H9 (cell line): ENCODE data around the gene RAB5A. TPM values are rescaled to one million over a fixed set of nuclear protein-coding genes. Genes with fewer than 3 reads are reported as not detected.

Experiments used
- DNase-seq: peaks from one replicate; pipeline ENCODE4 v3.0.0-alpha.2; 2017
- H2AFZ ChIP-seq: one replicate; pipeline ENCODE4 v1.6.1; 2013; ENCODE audit warnings: mild to moderate bottlenecking, low read length, control low read depth, moderate library complexity
- H2AK5ac ChIP-seq: 2 replicates; pipeline ENCODE4 v1.6.1; 2013; ENCODE audit warnings: low read length, control low read depth, mixed read lengths; ENCODE audit not compliant: insufficient read length
- H2BK120ac ChIP-seq: one replicate; pipeline ENCODE4 v1.6.1; 2013; ENCODE audit warnings: low read depth, mild to moderate bottlenecking, low read length, control low read depth, inconsistent platforms; ENCODE audit not compliant: poor library complexity, severe bottlenecking
- H2BK12ac ChIP-seq: 2 replicates; pipeline ENCODE4 v1.6.1; 2013; ENCODE audit warnings: low read length, control low read depth, mixed read lengths, low read depth; ENCODE audit not compliant: insufficient read length
- H2BK15ac ChIP-seq: 2 replicates; pipeline ENCODE4 v1.6.1; 2013; ENCODE audit warnings: low read depth, low read length, control low read depth
- H2BK20ac ChIP-seq: one replicate; pipeline ENCODE4 v1.6.1; 2013; ENCODE audit warnings: low read depth, mild to moderate bottlenecking, low read length, control low read depth, inconsistent platforms; ENCODE audit not compliant: poor library complexity, severe bottlenecking
- H2BK5ac ChIP-seq: 2 replicates; pipeline ENCODE4 v1.6.1; 2013; ENCODE audit warnings: low read length, control low read depth, mixed read lengths; ENCODE audit not compliant: insufficient read length
- H3K14ac ChIP-seq: 2 replicates; pipeline ENCODE4 v1.6.1; 2013; ENCODE audit warnings: low read length, control low read depth; ENCODE audit not compliant: insufficient read depth
- H3K18ac ChIP-seq: 2 replicates; pipeline ENCODE4 v1.6.1; 2013; ENCODE audit warnings: low read depth, mild to moderate bottlenecking, mixed read lengths, low read length, control low read depth; ENCODE audit not compliant: insufficient read length
- H3K23ac ChIP-seq: 2 replicates; pipeline ENCODE4 v1.6.1; 2013; ENCODE audit warnings: low read length, control low read depth, mixed read lengths, low read depth; ENCODE audit not compliant: insufficient read length
- H3K23me2 ChIP-seq: 2 replicates; pipeline ENCODE4 v1.6.1; 2013; ENCODE audit warnings: low read depth, mild to moderate bottlenecking, mixed read lengths, low read length, control low read depth; ENCODE audit not compliant: insufficient read length, poor library complexity, severe bottlenecking
- H3K27ac ChIP-seq: 2 replicates; pipeline ENCODE4 v1.5.1; 2013; ENCODE audit warnings: low read length, control low read depth, mixed read lengths, low read depth; ENCODE audit not compliant: insufficient read length
- H3K27me3 ChIP-seq: 2 replicates; pipeline ENCODE4 v1.6.1; 2013; ENCODE audit warnings: low read length, control low read depth, inconsistent platforms; ENCODE audit not compliant: insufficient read depth
- H3K4ac ChIP-seq: 2 replicates; pipeline ENCODE4 v1.6.1; 2013; ENCODE audit warnings: low read depth, mild to moderate bottlenecking, control low read depth, inconsistent platforms, low read length, moderate library complexity
- H3K4me1 ChIP-seq: 2 replicates; pipeline ENCODE4 v1.6.1; 2013; ENCODE audit warnings: low read length, control low read depth, inconsistent platforms; ENCODE audit not compliant: insufficient read depth
- H3K4me2 ChIP-seq: 2 replicates; pipeline ENCODE4 v1.6.1; 2013; ENCODE audit warnings: low read length, control low read depth, mixed read lengths; ENCODE audit not compliant: insufficient read length, insufficient read depth
- H3K56ac ChIP-seq: 2 replicates; pipeline ENCODE4 v1.6.1; 2013; ENCODE audit warnings: low read depth, mild to moderate bottlenecking, mixed read lengths, low read length, control low read depth; ENCODE audit not compliant: insufficient read length
- H3K79me1 ChIP-seq: 2 replicates; pipeline ENCODE4 v1.6.1; 2013; ENCODE audit warnings: low read depth, mild to moderate bottlenecking, moderate library complexity, low read length, control low read depth, inconsistent platforms; ENCODE audit not compliant: insufficient read depth, poor library complexity, severe bottlenecking
- H3K79me2 ChIP-seq: 2 replicates; pipeline ENCODE4 v1.6.1; 2013; ENCODE audit warnings: low read length, control low read depth, inconsistent platforms; ENCODE audit not compliant: insufficient read depth
- H3K9ac ChIP-seq: 2 replicates; pipeline ENCODE4 v1.6.1; 2013; ENCODE audit warnings: low read length, control low read depth, mixed read lengths; ENCODE audit not compliant: insufficient read length; ENCODE audit errors: extremely low read depth
- H3K9me3 ChIP-seq: one replicate; pipeline ENCODE4 v1.6.1; 2013; ENCODE audit warnings: low read depth, low read length, inconsistent platforms; ENCODE audit not compliant: control insufficient read depth
- H3T11ph ChIP-seq: one replicate; pipeline ENCODE4 v1.6.1; 2013; ENCODE audit warnings: mild to moderate bottlenecking, low read length, control low read depth, inconsistent platforms
- H4K20me1 ChIP-seq: one replicate; pipeline ENCODE4 v1.6.1; 2013; ENCODE audit not compliant: control insufficient read depth, insufficient read length, insufficient read depth
- H4K5ac ChIP-seq: 2 replicates; pipeline ENCODE4 v1.6.1; 2013; ENCODE audit warnings: low read depth, mild to moderate bottlenecking, mixed read lengths, low read length, control low read depth; ENCODE audit not compliant: insufficient read length
- H4K8ac ChIP-seq: replicated peaks from 2 replicates; pipeline ENCODE4 v1.6.1; 2013; ENCODE audit warnings: low read length, control low read depth, mixed read lengths, low read depth; ENCODE audit not compliant: insufficient read length
- H4K91ac ChIP-seq: 2 replicates; pipeline ENCODE4 v1.6.1; 2013; ENCODE audit warnings: low read depth, mild to moderate bottlenecking, moderate library complexity, mixed read lengths, low read length, control low read depth; ENCODE audit not compliant: insufficient read length
- H3K27ac Mint-ChIP-seq, 3 experiments: 2 replicates in 2 of 3; 3 replicates in 1 of 3; pipeline ENCODE4 v1.8.0; 2020 to 2021; ENCODE audit warnings: mixed read lengths in 3 of 3, mild to moderate bottlenecking in 1 of 3, moderate library complexity in 1 of 3
- H3K27me3 Mint-ChIP-seq: 2 replicates; pipeline ENCODE4 v1.8.0; 2021; ENCODE audit warnings: low read depth, mild to moderate bottlenecking, moderate library complexity, mixed read lengths
- H3K36me3 Mint-ChIP-seq, 3 experiments: 2 replicates in 2 of 3; 3 replicates in 1 of 3; pipeline ENCODE4 v1.8.0; 2020 to 2021; ENCODE audit warnings: low read depth in 3 of 3, mixed read lengths in 3 of 3; ENCODE audit not compliant: insufficient read depth in 1 of 3
- H3K4me1 Mint-ChIP-seq, 2 experiments: 2 replicates each; pipeline ENCODE4 v1.8.0; 2020; ENCODE audit warnings: mixed read lengths in 2 of 2
- H3K4me3 Mint-ChIP-seq, 2 experiments: 2 replicates in 1 of 2; 3 replicates in 1 of 2; pipeline ENCODE4 v1.8.0; 2020 to 2021; ENCODE audit warnings: mild to moderate bottlenecking in 2 of 2, mixed read lengths in 2 of 2, moderate library complexity in 1 of 2
- H3K9me3 Mint-ChIP-seq, 2 experiments: 2 replicates in 1 of 2; 3 replicates in 1 of 2; pipeline ENCODE4 v1.8.0; 2020; ENCODE audit warnings: mild to moderate bottlenecking in 2 of 2, mixed read lengths in 2 of 2, moderate library complexity in 1 of 2
- whole genome bisulfite sequencing: extraction: QIAGEN DNeasy Blood & Tissue Kit; methylation state at CpG from one replicate; pipeline ENCODE4 v1.1.7; 2013; ENCODE audit warnings: missing lambda C conversion rate, low lambda C conversion rate, mixed read lengths; ENCODE audit not compliant: insufficient read length; ENCODE audit errors: extremely low coverage; 5-methylcytosine and 5-hydroxymethylcytosine counted together
- total RNA-seq: library from RNA; stranded (reverse); gene quantifications from 2 replicates; pipeline ENCODE4 v1.2.1, GENCODE V29; 2021
- TF ChIP-seq, protein P1 (sequence below): fragments of 200-600 bp; sonication (generic); conservative IDR thresholded peaks from 3 replicates; pipeline ENCODE4 v1.8.0; 2021; ENCODE audit warnings: antibody characterized with exemption, mild to moderate bottlenecking

RAB5A gene
- total RNA-seq, 1 experiment from 2014 or later = 84.8 TPM

DNA sequence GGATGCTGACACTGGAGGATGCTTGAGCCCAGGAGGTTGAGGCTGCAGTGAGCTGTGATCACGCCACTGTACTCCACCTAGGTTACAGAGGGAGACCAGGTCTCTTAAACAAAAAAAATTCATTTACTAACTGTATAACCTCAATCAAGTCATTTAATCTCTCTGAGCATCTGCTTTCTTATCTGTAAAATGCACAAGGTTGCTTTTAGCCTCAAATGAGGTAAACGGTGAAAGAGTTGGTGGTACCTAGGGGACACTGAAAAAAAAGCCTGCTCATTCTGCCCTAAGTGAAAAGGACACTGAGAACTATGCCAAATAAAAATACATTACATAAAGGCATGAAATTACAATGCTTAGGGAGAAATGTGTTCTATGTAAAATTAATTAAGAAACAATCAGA is 61.7 kb downstream of the RAB5A start:
- no peak for DNase-seq
- no peak overlapping the region for H3K18ac ChIP-seq
- H3K4me1 Mint-ChIP-seq = no peaks in the 10 kb centered on the region
- H3K36me3 Mint-ChIP-seq = no peaks in the 10 kb centered on the region
- H3K27me3 Mint-ChIP-seq = no peaks in the 10 kb centered on the region
- H3K56ac ChIP-seq = no peak overlapping the region
- WGBS = no CpG with 5 or more reads among the region's 2 CpGs
- H3K23me2 ChIP-seq = no peaks in the 10 kb centered on the region
- H4K8ac ChIP-seq = no peak overlapping the region
- H3K9me3 ChIP-seq = no peaks in the 10 kb centered on the region
- no peak overlapping the region for H3K27ac ChIP-seq
- no peak overlapping the region for H3K4ac ChIP-seq
- no peaks in the 10 kb centered on the region for H3K79me2 ChIP-seq
- H3K4me2 ChIP-seq = no peak overlapping the region
- no peaks in the 10 kb centered on the region for H3K4me1 ChIP-seq
- no peak overlapping the region for H3K14ac ChIP-seq
- H3K27ac Mint-ChIP-seq = no peak overlapping the region
- no peaks in the 10 kb centered on the region for H3K9me3 Mint-ChIP-seq
- no peak overlapping the region for H2BK12ac ChIP-seq
- H3K23ac ChIP-seq = no peak overlapping the region
- no peaks in the 10 kb centered on the region for H4K20me1 ChIP-seq
- H3K4me3 Mint-ChIP-seq = no peak overlapping the region
- H3K9ac ChIP-seq = no peak overlapping the region
- no peak overlapping the region for H2BK15ac ChIP-seq
- H2BK5ac ChIP-seq = no peak overlapping the region
- H2BK120ac ChIP-seq = no peak overlapping the region
- no peak overlapping the region for H2AK5ac ChIP-seq
- no peak overlapping the region for H2BK20ac ChIP-seq
- no peak overlapping the region for H4K5ac ChIP-seq
- no peaks in the 10 kb centered on the region for H3K27me3 ChIP-seq
- TF ChIP-seq, protein P1, sequence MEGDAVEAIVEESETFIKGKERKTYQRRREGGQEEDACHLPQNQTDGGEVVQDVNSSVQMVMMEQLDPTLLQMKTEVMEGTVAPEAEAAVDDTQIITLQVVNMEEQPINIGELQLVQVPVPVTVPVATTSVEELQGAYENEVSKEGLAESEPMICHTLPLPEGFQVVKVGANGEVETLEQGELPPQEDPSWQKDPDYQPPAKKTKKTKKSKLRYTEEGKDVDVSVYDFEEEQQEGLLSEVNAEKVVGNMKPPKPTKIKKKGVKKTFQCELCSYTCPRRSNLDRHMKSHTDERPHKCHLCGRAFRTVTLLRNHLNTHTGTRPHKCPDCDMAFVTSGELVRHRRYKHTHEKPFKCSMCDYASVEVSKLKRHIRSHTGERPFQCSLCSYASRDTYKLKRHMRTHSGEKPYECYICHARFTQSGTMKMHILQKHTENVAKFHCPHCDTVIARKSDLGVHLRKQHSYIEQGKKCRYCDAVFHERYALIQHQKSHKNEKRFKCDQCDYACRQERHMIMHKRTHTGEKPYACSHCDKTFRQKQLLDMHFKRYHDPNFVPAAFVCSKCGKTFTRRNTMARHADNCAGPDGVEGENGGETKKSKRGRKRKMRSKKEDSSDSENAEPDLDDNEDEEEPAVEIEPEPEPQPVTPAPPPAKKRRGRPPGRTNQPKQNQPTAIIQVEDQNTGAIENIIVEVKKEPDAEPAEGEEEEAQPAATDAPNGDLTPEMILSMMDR = no peak
- no peak overlapping the region for H3T11ph ChIP-seq
- H3K79me1 ChIP-seq = no peaks in the 10 kb centered on the region
- no peak overlapping the region for H2AFZ ChIP-seq
- H4K91ac ChIP-seq = no peak overlapping the region
